Measurements from ENCODE around the gene SCGB1D1. TPM values are rescaled to one million over a fixed set of nuclear protein-coding genes. Genes with fewer than 3 reads are reported as not detected.

SCGB1D1 gene
- total and polyA plus RNA-seq, 2 experiments from 2014 or later, result not detected

GRCh38 chr11:62142921-62143320 is 47.1 kb upstream of the SCGB1D1 start (continued):
- TF ChIP-seq, protein P1, sequence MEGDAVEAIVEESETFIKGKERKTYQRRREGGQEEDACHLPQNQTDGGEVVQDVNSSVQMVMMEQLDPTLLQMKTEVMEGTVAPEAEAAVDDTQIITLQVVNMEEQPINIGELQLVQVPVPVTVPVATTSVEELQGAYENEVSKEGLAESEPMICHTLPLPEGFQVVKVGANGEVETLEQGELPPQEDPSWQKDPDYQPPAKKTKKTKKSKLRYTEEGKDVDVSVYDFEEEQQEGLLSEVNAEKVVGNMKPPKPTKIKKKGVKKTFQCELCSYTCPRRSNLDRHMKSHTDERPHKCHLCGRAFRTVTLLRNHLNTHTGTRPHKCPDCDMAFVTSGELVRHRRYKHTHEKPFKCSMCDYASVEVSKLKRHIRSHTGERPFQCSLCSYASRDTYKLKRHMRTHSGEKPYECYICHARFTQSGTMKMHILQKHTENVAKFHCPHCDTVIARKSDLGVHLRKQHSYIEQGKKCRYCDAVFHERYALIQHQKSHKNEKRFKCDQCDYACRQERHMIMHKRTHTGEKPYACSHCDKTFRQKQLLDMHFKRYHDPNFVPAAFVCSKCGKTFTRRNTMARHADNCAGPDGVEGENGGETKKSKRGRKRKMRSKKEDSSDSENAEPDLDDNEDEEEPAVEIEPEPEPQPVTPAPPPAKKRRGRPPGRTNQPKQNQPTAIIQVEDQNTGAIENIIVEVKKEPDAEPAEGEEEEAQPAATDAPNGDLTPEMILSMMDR (conservative IDR thresholded peaks at IDR 0.05; ENCODE audit: low read depth in 2 of 2), result no peak
- TF ChIP-seq, protein P2, sequence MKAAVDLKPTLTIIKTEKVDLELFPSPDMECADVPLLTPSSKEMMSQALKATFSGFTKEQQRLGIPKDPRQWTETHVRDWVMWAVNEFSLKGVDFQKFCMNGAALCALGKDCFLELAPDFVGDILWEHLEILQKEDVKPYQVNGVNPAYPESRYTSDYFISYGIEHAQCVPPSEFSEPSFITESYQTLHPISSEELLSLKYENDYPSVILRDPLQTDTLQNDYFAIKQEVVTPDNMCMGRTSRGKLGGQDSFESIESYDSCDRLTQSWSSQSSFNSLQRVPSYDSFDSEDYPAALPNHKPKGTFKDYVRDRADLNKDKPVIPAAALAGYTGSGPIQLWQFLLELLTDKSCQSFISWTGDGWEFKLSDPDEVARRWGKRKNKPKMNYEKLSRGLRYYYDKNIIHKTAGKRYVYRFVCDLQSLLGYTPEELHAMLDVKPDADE (IDR thresholded peaks at IDR 0.05), result no peak
- TF ChIP-seq EZH2 (IDR thresholded peaks at IDR 0.05; ENCODE audit: low read depth, unreplicated experiment), result no peak

DNA sequence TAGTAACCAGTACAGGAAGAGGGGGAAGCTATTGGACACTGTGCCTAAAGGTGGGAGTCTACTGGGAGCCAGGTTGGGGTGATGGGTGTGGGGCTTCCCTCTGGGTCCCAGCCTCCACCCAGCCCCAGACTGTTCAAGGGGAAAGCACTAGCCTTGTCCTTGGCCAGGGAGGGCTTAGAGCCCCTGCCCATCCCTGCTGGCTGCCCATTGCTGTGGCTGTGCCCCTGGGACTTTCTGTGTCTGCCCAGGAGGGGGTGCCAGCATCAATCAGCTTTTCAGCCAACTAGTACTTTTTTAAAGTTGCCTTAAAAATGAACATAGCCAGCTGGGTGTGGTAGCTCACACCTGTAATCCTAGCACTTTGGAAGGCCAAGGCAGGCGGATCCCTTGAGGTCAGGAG is 46.3 kb upstream of the SCGB1D1 start:
- no peak overlapping the region for H3K4me3 Mint-ChIP-seq
- Histone ChIP-seq H2AFZ (no peak overlapping the region), H3K9me2 (ENCODE audit: insufficient read depth) (no peaks in the 10 kb centered on the region), H3K4me1 (ENCODE audit: insufficient read depth) (no peaks in the 10 kb centered on the region), H3K79me2 (replicated peaks; ENCODE audit: insufficient read depth) (no peaks in the 10 kb centered on the region), H3K27ac (ENCODE audit: low read depth) (no peak overlapping the region), H3K4me2 (no peak overlapping the region), H3K36me3 (ENCODE audit: insufficient read depth) (peaks cover 21% of the 10 kb centered on the region; the same call in 1 of the 2 replicates), H3F3A (replicated peaks; ENCODE audit: low read depth) (no peaks in the 10 kb centered on the region), H3K4me3 (no peak overlapping the region), H4K20me1 (replicated peaks; ENCODE audit: insufficient read depth) (peaks cover 5% of the 10 kb centered on the region; the same call in 1 of the 2 replicates), H3K27me3 (ENCODE audit: insufficient read depth) (no peaks in the 10 kb centered on the region)
- H3K4me1 Mint-ChIP-seq, result no peaks in the 10 kb centered on the region
- TF ChIP-seq EZH2 (IDR thresholded peaks at IDR 0.05; ENCODE audit: low read depth, unreplicated experiment) (no peak), POLR2AphosphoS5 (IDR thresholded peaks at IDR 0.05; ENCODE audit: low read depth) (no peak), EZH2phosphoT487 (IDR thresholded peaks at IDR 0.05; ENCODE audit: unreplicated experiment) (no peak), STAT1 (IDR thresholded peaks at IDR 0.05; ENCODE audit: unreplicated experiment) (no peak), CREB1 (CRISPR knock-in tag; IDR thresholded peaks at IDR 0.05; ENCODE audit: low read depth) (no peak), ZNF114 (CRISPR knock-in tag; IDR thresholded peaks at IDR 0.05) (no peak), NANOG (IDR thresholded peaks at IDR 0.05; ENCODE audit: borderline replicate concordance) (no peak)
- TF ChIP-seq, protein P3, sequence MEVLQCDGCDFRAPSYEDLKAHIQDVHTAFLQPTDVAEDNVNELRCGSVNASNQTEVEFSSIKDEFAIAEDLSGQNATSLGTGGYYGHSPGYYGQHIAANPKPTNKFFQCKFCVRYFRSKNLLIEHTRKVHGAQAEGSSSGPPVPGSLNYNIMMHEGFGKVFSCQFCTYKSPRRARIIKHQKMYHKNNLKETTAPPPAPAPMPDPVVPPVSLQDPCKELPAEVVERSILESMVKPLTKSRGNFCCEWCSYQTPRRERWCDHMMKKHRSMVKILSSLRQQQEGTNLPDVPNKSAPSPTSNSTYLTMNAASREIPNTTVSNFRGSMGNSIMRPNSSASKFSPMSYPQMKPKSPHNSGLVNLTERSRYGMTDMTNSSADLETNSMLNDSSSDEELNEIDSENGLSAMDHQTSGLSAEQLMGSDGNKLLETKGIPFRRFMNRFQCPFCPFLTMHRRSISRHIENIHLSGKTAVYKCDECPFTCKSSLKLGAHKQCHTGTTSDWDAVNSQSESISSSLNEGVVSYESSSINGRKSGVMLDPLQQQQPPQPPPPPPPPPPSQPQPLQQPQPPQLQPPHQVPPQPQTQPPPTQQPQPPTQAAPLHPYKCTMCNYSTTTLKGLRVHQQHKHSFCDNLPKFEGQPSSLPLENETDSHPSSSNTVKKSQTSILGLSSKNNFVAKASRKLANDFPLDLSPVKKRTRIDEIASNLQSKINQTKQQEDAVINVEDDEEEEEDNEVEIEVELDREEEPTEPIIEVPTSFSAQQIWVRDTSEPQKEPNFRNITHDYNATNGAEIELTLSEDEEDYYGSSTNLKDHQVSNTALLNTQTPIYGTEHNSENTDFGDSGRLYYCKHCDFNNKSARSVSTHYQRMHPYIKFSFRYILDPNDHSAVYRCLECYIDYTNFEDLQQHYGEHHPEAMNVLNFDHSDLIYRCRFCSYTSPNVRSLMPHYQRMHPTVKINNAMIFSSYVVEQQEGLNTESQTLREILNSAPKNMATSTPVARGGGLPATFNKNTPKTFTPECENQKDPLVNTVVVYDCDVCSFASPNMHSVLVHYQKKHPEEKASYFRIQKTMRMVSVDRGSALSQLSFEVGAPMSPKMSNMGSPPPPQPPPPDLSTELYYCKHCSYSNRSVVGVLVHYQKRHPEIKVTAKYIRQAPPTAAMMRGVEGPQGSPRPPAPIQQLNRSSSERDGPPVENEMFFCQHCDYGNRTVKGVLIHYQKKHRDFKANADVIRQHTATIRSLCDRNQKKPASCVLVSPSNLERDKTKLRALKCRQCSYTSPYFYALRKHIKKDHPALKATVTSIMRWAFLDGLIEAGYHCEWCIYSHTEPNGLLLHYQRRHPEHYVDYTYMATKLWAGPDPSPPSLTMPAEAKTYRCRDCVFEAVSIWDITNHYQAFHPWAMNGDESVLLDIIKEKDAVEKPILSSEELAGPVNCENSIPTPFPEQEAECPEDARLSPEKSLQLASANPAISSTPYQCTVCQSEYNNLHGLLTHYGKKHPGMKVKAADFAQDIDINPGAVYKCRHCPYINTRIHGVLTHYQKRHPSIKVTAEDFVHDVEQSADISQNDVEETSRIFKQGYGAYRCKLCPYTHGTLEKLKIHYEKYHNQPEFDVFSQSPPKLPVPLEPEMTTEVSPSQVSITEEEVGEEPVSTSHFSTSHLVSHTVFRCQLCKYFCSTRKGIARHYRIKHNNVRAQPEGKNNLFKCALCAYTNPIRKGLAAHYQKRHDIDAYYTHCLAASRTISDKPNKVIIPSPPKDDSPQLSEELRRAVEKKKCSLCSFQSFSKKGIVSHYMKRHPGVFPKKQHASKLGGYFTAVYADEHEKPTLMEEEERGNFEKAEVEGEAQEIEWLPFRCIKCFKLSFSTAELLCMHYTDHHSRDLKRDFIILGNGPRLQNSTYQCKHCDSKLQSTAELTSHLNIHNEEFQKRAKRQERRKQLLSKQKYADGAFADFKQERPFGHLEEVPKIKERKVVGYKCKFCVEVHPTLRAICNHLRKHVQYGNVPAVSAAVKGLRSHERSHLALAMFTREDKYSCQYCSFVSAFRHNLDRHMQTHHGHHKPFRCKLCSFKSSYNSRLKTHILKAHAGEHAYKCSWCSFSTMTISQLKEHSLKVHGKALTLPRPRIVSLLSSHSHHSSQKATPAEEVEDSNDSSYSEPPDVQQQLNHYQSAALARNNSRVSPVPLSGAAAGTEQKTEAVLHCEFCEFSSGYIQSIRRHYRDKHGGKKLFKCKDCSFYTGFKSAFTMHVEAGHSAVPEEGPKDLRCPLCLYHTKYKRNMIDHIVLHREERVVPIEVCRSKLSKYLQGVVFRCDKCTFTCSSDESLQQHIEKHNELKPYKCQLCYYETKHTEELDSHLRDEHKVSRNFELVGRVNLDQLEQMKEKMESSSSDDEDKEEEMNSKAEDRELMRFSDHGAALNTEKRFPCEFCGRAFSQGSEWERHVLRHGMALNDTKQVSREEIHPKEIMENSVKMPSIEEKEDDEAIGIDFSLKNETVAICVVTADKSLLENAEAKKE (CRISPR knock-in tag; IDR thresholded peaks at IDR 0.05), result no peak
- TF ChIP-seq, protein P4, sequence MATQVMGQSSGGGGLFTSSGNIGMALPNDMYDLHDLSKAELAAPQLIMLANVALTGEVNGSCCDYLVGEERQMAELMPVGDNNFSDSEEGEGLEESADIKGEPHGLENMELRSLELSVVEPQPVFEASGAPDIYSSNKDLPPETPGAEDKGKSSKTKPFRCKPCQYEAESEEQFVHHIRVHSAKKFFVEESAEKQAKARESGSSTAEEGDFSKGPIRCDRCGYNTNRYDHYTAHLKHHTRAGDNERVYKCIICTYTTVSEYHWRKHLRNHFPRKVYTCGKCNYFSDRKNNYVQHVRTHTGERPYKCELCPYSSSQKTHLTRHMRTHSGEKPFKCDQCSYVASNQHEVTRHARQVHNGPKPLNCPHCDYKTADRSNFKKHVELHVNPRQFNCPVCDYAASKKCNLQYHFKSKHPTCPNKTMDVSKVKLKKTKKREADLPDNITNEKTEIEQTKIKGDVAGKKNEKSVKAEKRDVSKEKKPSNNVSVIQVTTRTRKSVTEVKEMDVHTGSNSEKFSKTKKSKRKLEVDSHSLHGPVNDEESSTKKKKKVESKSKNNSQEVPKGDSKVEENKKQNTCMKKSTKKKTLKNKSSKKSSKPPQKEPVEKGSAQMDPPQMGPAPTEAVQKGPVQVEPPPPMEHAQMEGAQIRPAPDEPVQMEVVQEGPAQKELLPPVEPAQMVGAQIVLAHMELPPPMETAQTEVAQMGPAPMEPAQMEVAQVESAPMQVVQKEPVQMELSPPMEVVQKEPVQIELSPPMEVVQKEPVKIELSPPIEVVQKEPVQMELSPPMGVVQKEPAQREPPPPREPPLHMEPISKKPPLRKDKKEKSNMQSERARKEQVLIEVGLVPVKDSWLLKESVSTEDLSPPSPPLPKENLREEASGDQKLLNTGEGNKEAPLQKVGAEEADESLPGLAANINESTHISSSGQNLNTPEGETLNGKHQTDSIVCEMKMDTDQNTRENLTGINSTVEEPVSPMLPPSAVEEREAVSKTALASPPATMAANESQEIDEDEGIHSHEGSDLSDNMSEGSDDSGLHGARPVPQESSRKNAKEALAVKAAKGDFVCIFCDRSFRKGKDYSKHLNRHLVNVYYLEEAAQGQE (IDR thresholded peaks at IDR 0.05; ENCODE audit: unreplicated experiment), result no peak
- TF ChIP-seq, protein P2 (IDR thresholded peaks at IDR 0.05), result no peak
- H3K27me3 Mint-ChIP-seq (ENCODE audit: insufficient read depth, low read depth, poor library complexity), result peaks cover 18% of the 10 kb centered on the region
- H3K9me3 Mint-ChIP-seq, result no peaks in the 10 kb centered on the region
- H3K36me3 Mint-ChIP-seq (ENCODE audit: low read depth), result peaks cover 73% of the 10 kb centered on the region
- no peak overlapping the region for H3K27ac Mint-ChIP-seq
- DNase-seq (ENCODE audit: low spot score) (no peak), ATAC-seq (no peak)

Data from GM23338 (cell line).